H9 (cell line): Measurements from ENCODE around the gene LAIR2. TPM values are rescaled to one million over a fixed set of nuclear protein-coding genes. Genes with fewer than 3 reads are reported as not detected.
A peak's percentile ranks its signal among the peaks of the same experiment; 100 is the strongest.

Experiments
- DNase-seq: peaks from one replicate; pipeline ENCODE4 v3.0.0-alpha.2; 2017
- H2AFZ ChIP-seq: one replicate; pipeline ENCODE4 v1.6.1; 2013; ENCODE audit warnings: mild to moderate bottlenecking, low read length, control low read depth, moderate library complexity
- H2AK5ac ChIP-seq: 2 replicates; pipeline ENCODE4 v1.6.1; 2013; ENCODE audit warnings: low read length, control low read depth, mixed read lengths; ENCODE audit not compliant: insufficient read length
- H2BK120ac ChIP-seq: one replicate; pipeline ENCODE4 v1.6.1; 2013; ENCODE audit warnings: low read depth, mild to moderate bottlenecking, low read length, control low read depth, inconsistent platforms; ENCODE audit not compliant: poor library complexity, severe bottlenecking
- H2BK12ac ChIP-seq: 2 replicates; pipeline ENCODE4 v1.6.1; 2013; ENCODE audit warnings: low read length, control low read depth, mixed read lengths, low read depth; ENCODE audit not compliant: insufficient read length
- H2BK15ac ChIP-seq: 2 replicates; pipeline ENCODE4 v1.6.1; 2013; ENCODE audit warnings: low read depth, low read length, control low read depth
- H2BK20ac ChIP-seq: one replicate; pipeline ENCODE4 v1.6.1; 2013; ENCODE audit warnings: low read depth, mild to moderate bottlenecking, low read length, control low read depth, inconsistent platforms; ENCODE audit not compliant: poor library complexity, severe bottlenecking
- H2BK5ac ChIP-seq: 2 replicates; pipeline ENCODE4 v1.6.1; 2013; ENCODE audit warnings: low read length, control low read depth, mixed read lengths; ENCODE audit not compliant: insufficient read length
- H3K14ac ChIP-seq: 2 replicates; pipeline ENCODE4 v1.6.1; 2013; ENCODE audit warnings: low read length, control low read depth; ENCODE audit not compliant: insufficient read depth
- H3K18ac ChIP-seq: 2 replicates; pipeline ENCODE4 v1.6.1; 2013; ENCODE audit warnings: low read depth, mild to moderate bottlenecking, mixed read lengths, low read length, control low read depth; ENCODE audit not compliant: insufficient read length
- H3K23ac ChIP-seq: 2 replicates; pipeline ENCODE4 v1.6.1; 2013; ENCODE audit warnings: low read length, control low read depth, mixed read lengths, low read depth; ENCODE audit not compliant: insufficient read length
- H3K23me2 ChIP-seq: 2 replicates; pipeline ENCODE4 v1.6.1; 2013; ENCODE audit warnings: low read depth, mild to moderate bottlenecking, mixed read lengths, low read length, control low read depth; ENCODE audit not compliant: insufficient read length, poor library complexity, severe bottlenecking
- H3K27ac ChIP-seq: 2 replicates; pipeline ENCODE4 v1.5.1; 2013; ENCODE audit warnings: low read length, control low read depth, mixed read lengths, low read depth; ENCODE audit not compliant: insufficient read length
- H3K27me3 ChIP-seq: 2 replicates; pipeline ENCODE4 v1.6.1; 2013; ENCODE audit warnings: low read length, control low read depth, inconsistent platforms; ENCODE audit not compliant: insufficient read depth
- H3K4ac ChIP-seq: 2 replicates; pipeline ENCODE4 v1.6.1; 2013; ENCODE audit warnings: low read depth, mild to moderate bottlenecking, control low read depth, inconsistent platforms, low read length, moderate library complexity
- H3K4me1 ChIP-seq: 2 replicates; pipeline ENCODE4 v1.6.1; 2013; ENCODE audit warnings: low read length, control low read depth, inconsistent platforms; ENCODE audit not compliant: insufficient read depth
- H3K4me2 ChIP-seq: 2 replicates; pipeline ENCODE4 v1.6.1; 2013; ENCODE audit warnings: low read length, control low read depth, mixed read lengths; ENCODE audit not compliant: insufficient read length, insufficient read depth
- H3K56ac ChIP-seq: 2 replicates; pipeline ENCODE4 v1.6.1; 2013; ENCODE audit warnings: low read depth, mild to moderate bottlenecking, mixed read lengths, low read length, control low read depth; ENCODE audit not compliant: insufficient read length
- H3K79me1 ChIP-seq: 2 replicates; pipeline ENCODE4 v1.6.1; 2013; ENCODE audit warnings: low read depth, mild to moderate bottlenecking, moderate library complexity, low read length, control low read depth, inconsistent platforms; ENCODE audit not compliant: insufficient read depth, poor library complexity, severe bottlenecking
- H3K79me2 ChIP-seq: 2 replicates; pipeline ENCODE4 v1.6.1; 2013; ENCODE audit warnings: low read length, control low read depth, inconsistent platforms; ENCODE audit not compliant: insufficient read depth
- H3K9ac ChIP-seq: 2 replicates; pipeline ENCODE4 v1.6.1; 2013; ENCODE audit warnings: low read length, control low read depth, mixed read lengths; ENCODE audit not compliant: insufficient read length; ENCODE audit errors: extremely low read depth
- H3K9me3 ChIP-seq: one replicate; pipeline ENCODE4 v1.6.1; 2013; ENCODE audit warnings: low read depth, low read length, inconsistent platforms; ENCODE audit not compliant: control insufficient read depth
- H3T11ph ChIP-seq: one replicate; pipeline ENCODE4 v1.6.1; 2013; ENCODE audit warnings: mild to moderate bottlenecking, low read length, control low read depth, inconsistent platforms
- H4K20me1 ChIP-seq: one replicate; pipeline ENCODE4 v1.6.1; 2013; ENCODE audit not compliant: control insufficient read depth, insufficient read length, insufficient read depth
- H4K5ac ChIP-seq: 2 replicates; pipeline ENCODE4 v1.6.1; 2013; ENCODE audit warnings: low read depth, mild to moderate bottlenecking, mixed read lengths, low read length, control low read depth; ENCODE audit not compliant: insufficient read length
- H4K8ac ChIP-seq: replicated peaks from 2 replicates; pipeline ENCODE4 v1.6.1; 2013; ENCODE audit warnings: low read length, control low read depth, mixed read lengths, low read depth; ENCODE audit not compliant: insufficient read length
- H4K91ac ChIP-seq: 2 replicates; pipeline ENCODE4 v1.6.1; 2013; ENCODE audit warnings: low read depth, mild to moderate bottlenecking, moderate library complexity, mixed read lengths, low read length, control low read depth; ENCODE audit not compliant: insufficient read length
- H3K27ac Mint-ChIP-seq, 3 experiments: 2 replicates in 2 of 3; 3 replicates in 1 of 3; pipeline ENCODE4 v1.8.0; 2020 to 2021; ENCODE audit warnings: mixed read lengths in 3 of 3, mild to moderate bottlenecking in 1 of 3, moderate library complexity in 1 of 3
- H3K27me3 Mint-ChIP-seq: 2 replicates; pipeline ENCODE4 v1.8.0; 2021; ENCODE audit warnings: low read depth, mild to moderate bottlenecking, moderate library complexity, mixed read lengths
- H3K36me3 Mint-ChIP-seq, 3 experiments: 2 replicates in 2 of 3; 3 replicates in 1 of 3; pipeline ENCODE4 v1.8.0; 2020 to 2021; ENCODE audit warnings: low read depth in 3 of 3, mixed read lengths in 3 of 3; ENCODE audit not compliant: insufficient read depth in 1 of 3
- H3K4me1 Mint-ChIP-seq, 2 experiments: 2 replicates each; pipeline ENCODE4 v1.8.0; 2020; ENCODE audit warnings: mixed read lengths in 2 of 2
- H3K4me3 Mint-ChIP-seq, 2 experiments: 2 replicates in 1 of 2; 3 replicates in 1 of 2; pipeline ENCODE4 v1.8.0; 2020 to 2021; ENCODE audit warnings: mild to moderate bottlenecking in 2 of 2, mixed read lengths in 2 of 2, moderate library complexity in 1 of 2
- H3K9me3 Mint-ChIP-seq, 2 experiments: 2 replicates in 1 of 2; 3 replicates in 1 of 2; pipeline ENCODE4 v1.8.0; 2020; ENCODE audit warnings: mild to moderate bottlenecking in 2 of 2, mixed read lengths in 2 of 2, moderate library complexity in 1 of 2
- CTCF ChIP-seq: fragments of 200-600 bp; sonication (generic); conservative IDR thresholded peaks from 3 replicates; pipeline ENCODE4 v1.8.0; 2021; ENCODE audit warnings: antibody characterized with exemption, mild to moderate bottlenecking
- WGBS: extraction: QIAGEN DNeasy Blood & Tissue Kit; methylation state at CpG from one replicate; pipeline ENCODE4 v1.1.7; 2013; ENCODE audit warnings: missing lambda C conversion rate, low lambda C conversion rate, mixed read lengths; ENCODE audit not compliant: insufficient read length; ENCODE audit errors: extremely low coverage; 5-methylcytosine and 5-hydroxymethylcytosine counted together
- total RNA-seq: library from RNA; stranded (reverse); gene quantifications from 2 replicates; pipeline ENCODE4 v1.2.1, GENCODE V29; 2021

Gene LAIR2
- total RNA-seq, 1 experiment from 2014 or later, result not detected

GRCh38 chr19:54461613-54462012 is 41.0 kb upstream of the LAIR2 start:
- H3K4me1 Mint-ChIP-seq, result peaks cover 7% of the 10 kb centered on the region in 2 experiments; a peak in 3 of 4 replicates
- Histone ChIP-seq H4K91ac (no peak overlapping the region), H3K4ac (no peak overlapping the region), H2BK5ac (no peak overlapping the region), H3K4me2 (no peak overlapping the region), H2BK20ac (no peak overlapping the region), H3K14ac (no peak overlapping the region), H3K79me1 (no peaks in the 10 kb centered on the region), H4K5ac (no peak overlapping the region), H3T11ph (no peak overlapping the region), H3K23me2 (peaks cover 11% of the 10 kb centered on the region), H3K27ac (no peak overlapping the region), H2BK120ac (no peak overlapping the region), H3K56ac (no peak overlapping the region), H3K4me1 (no peaks in the 10 kb centered on the region), H4K8ac (no peak overlapping the region), H4K20me1 (no peaks in the 10 kb centered on the region), H3K9ac (no peak overlapping the region), H3K9me3 (no peaks in the 10 kb centered on the region), H2AFZ (no peak overlapping the region), H3K79me2 (no peaks in the 10 kb centered on the region), H3K23ac (no peak overlapping the region), H3K27me3 (no peaks in the 10 kb centered on the region; the same call in 1 of the 2 replicates), H2BK12ac (no peak overlapping the region), H2AK5ac (no peak overlapping the region), H3K18ac (no peak overlapping the region), H2BK15ac (no peak overlapping the region)
- peaks cover 21 to 50% (median 47%) of the 10 kb centered on the region in 3 experiments; a peak in 6 of 7 replicates for H3K36me3 Mint-ChIP-seq
- H3K9me3 Mint-ChIP-seq, result peaks cover 2 to 3% of the 10 kb centered on the region in 2 experiments; a peak in 1 of 5 replicates
- H3K27me3 Mint-ChIP-seq, result peaks cover 14% of the 10 kb centered on the region
- no peak for DNase-seq
- peak overlapping the region in 1 of 2 experiments; percentile 73; a peak in 2 of 5 replicates for H3K4me3 Mint-ChIP-seq
- peak overlapping the region in 1 of 3 experiments; percentile 68; a peak in 2 of 7 replicates for H3K27ac Mint-ChIP-seq
- no CpG with 5 or more reads among the region's 3 CpGs for WGBS
- TF ChIP-seq CTCF, result no peak
